Effector memory CD4-positive, alpha-beta T cell (primary cell): ENCODE results near the gene TMEM209.

ENCODE experiments used
- DNase-seq, 3 donors: peaks; one replicate each; pipeline ENCODE4 v3.0.0-alpha.2; 2020
- H3K27ac ChIP-seq: 2 replicates; pipeline ENCODE4 v1.7.0; 2013; ENCODE audit warnings: mild to moderate bottlenecking, low read length, moderate library complexity; ENCODE audit not compliant: insufficient read depth, poor library complexity, severe bottlenecking
- H3K27me3 ChIP-seq: replicated peaks from 2 replicates; pipeline ENCODE4 v1.7.0; 2013; ENCODE audit warnings: mild to moderate bottlenecking, low read length; ENCODE audit not compliant: insufficient read depth, control insufficient read depth, poor library complexity, severe bottlenecking
- H3K36me3 ChIP-seq: 2 replicates; pipeline ENCODE4 v1.7.0; 2013; ENCODE audit warnings: mild to moderate bottlenecking, low read length, moderate library complexity; ENCODE audit not compliant: control insufficient read depth, insufficient read depth
- H3K4me1 ChIP-seq: 2 replicates; pipeline ENCODE4 v1.7.0; 2013; ENCODE audit warnings: low read length, mild to moderate bottlenecking; ENCODE audit not compliant: control insufficient read depth, insufficient read depth, poor library complexity, severe bottlenecking
- H3K4me3 ChIP-seq: 2 replicates; pipeline ENCODE4 v1.7.0; 2013; ENCODE audit warnings: low read length, low read depth, mild to moderate bottlenecking; ENCODE audit not compliant: insufficient read depth, poor library complexity, severe bottlenecking
- H3K9me3 ChIP-seq: 2 replicates; pipeline ENCODE4 v1.7.0; 2013; ENCODE audit warnings: mild to moderate bottlenecking, low read length, moderate library complexity; ENCODE audit not compliant: control insufficient read depth

The TMEM209 gene

GRCh38 chr7:130179631-130180030 lies 25.6 kb downstream of the TMEM209 start:
- Histone ChIP-seq H3K27ac (no peak overlapping the region), H3K36me3 (peaks cover 49% of the 10 kb centered on the region)

GRCh38 chr7:130178251-130178650 lies 27.0 kb downstream of the TMEM209 start:
- H3K4me1 ChIP-seq: no peaks in the 10 kb centered on the region
- H3K36me3 ChIP-seq: peaks cover 48% of the 10 kb centered on the region
- H3K27ac ChIP-seq: no peak overlapping the region
- no peak overlapping the region for H3K4me3 ChIP-seq
- DNase-seq: no peak
- no peaks in the 10 kb centered on the region for H3K9me3 ChIP-seq
- no peaks in the 10 kb centered on the region for H3K27me3 ChIP-seq

More at GRCh38 chr7:130179631-130180030, 25.6 kb downstream of the TMEM209 start:
- Histone ChIP-seq H3K9me3 (no peaks in the 10 kb centered on the region), H3K27me3 (no peaks in the 10 kb centered on the region), H3K4me1 (no peaks in the 10 kb centered on the region), H3K4me3 (no peak overlapping the region)
- no peak for DNase-seq

GRCh38 chr7:130174237-130174959 lies 30.8 kb downstream of the TMEM209 start:
- Histone ChIP-seq H3K36me3 (peaks cover 38% of the 10 kb centered on the region), H3K9me3 (no peaks in the 10 kb centered on the region), H3K4me1 (no peaks in the 10 kb centered on the region), H3K27me3 (no peaks in the 10 kb centered on the region), H3K27ac (no peak overlapping the region), H3K4me3 (no peak overlapping the region)
- no peak for DNase-seq

- no peaks in the 10 kb centered on the region for H3K27me3 ChIP-seq
- no peak for DNase-seq
- H3K9me3 ChIP-seq: no peaks in the 10 kb centered on the region
- no peak overlapping the region for H3K27ac ChIP-seq
- H3K36me3 ChIP-seq: peaks cover 38% of the 10 kb centered on the region
- no peak overlapping the region for H3K4me3 ChIP-seq
- no peaks in the 10 kb centered on the region for H3K4me1 ChIP-seq
These were observed 43.0 kb downstream of the TMEM209 start for GRCh38 chr7:130162196-130162595.

DNA sequence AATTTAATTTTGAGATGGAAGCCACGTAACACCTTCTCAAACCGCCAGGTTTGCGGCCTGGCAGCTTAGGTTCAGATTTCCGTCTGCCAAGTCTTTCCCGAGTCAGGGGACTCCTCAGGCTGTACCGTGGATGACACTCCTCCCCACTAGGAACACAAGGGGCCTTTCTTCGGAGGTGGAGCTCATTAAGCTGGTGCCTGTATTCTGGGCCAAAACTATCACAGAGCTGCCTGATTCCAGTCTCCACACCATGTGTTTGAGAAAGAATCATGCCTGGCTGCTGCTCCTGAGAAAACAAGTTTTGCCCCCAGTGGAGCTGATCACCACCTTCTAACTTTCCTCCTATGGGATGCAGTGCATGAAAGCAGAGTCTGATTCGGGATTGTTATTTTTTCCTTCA lies 44.8 kb downstream of the TMEM209 start:
- Histone ChIP-seq H3K4me1 (no peaks in the 10 kb centered on the region), H3K4me3 (no peak overlapping the region), H3K9me3 (no peaks in the 10 kb centered on the region), H3K27me3 (no peaks in the 10 kb centered on the region), H3K27ac (no peak overlapping the region), H3K36me3 (peaks cover 35% of the 10 kb centered on the region)
- no peak for DNase-seq

- Histone ChIP-seq H3K4me3 (no peak overlapping the region), H3K27ac (no peak overlapping the region), H3K36me3 (peaks cover 31% of the 10 kb centered on the region), H3K9me3 (no peaks in the 10 kb centered on the region), H3K4me1 (no peaks in the 10 kb centered on the region), H3K27me3 (no peaks in the 10 kb centered on the region)
- DNase-seq: no peak
These were observed 45.2 kb downstream of the TMEM209 start for GRCh38 chr7:130160023-130160422.

GRCh38 chr7:130157700-130158099 lies 47.5 kb downstream of the TMEM209 start:
- DNase-seq: no peak
- Histone ChIP-seq H3K9me3 (no peaks in the 10 kb centered on the region), H3K36me3 (peaks cover 21% of the 10 kb centered on the region), H3K27me3 (no peaks in the 10 kb centered on the region), H3K4me3 (no peak overlapping the region), H3K27ac (no peak overlapping the region), H3K4me1 (no peaks in the 10 kb centered on the region)

DNA sequence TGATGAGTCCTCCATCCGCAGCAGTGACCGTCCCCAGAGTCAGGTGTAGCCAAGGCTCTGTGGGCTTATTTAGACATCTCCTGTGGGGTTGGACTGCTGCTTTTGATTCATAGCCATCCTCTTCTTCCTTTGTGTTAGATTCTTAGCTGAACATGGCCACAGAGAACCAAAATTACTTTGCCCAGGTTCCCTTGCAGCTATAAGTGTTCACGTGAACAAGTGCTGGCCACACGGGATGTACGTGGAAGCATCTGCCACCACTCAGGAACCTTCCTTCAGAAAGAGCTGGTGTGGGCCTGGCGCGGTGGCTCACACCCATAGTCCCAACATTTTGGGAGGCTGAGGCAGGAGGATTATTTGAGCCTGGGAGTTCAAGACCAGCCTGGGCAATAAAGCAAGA lies 49.1 kb downstream of the TMEM209 start:
- no peak overlapping the region for H3K27ac ChIP-seq
- no peaks in the 10 kb centered on the region for H3K27me3 ChIP-seq
- H3K4me1 ChIP-seq: no peaks in the 10 kb centered on the region
- DNase-seq: no peak
- H3K9me3 ChIP-seq: no peaks in the 10 kb centered on the region
- no peak overlapping the region for H3K4me3 ChIP-seq
- peaks cover 10% of the 10 kb centered on the region for H3K36me3 ChIP-seq

DNA sequence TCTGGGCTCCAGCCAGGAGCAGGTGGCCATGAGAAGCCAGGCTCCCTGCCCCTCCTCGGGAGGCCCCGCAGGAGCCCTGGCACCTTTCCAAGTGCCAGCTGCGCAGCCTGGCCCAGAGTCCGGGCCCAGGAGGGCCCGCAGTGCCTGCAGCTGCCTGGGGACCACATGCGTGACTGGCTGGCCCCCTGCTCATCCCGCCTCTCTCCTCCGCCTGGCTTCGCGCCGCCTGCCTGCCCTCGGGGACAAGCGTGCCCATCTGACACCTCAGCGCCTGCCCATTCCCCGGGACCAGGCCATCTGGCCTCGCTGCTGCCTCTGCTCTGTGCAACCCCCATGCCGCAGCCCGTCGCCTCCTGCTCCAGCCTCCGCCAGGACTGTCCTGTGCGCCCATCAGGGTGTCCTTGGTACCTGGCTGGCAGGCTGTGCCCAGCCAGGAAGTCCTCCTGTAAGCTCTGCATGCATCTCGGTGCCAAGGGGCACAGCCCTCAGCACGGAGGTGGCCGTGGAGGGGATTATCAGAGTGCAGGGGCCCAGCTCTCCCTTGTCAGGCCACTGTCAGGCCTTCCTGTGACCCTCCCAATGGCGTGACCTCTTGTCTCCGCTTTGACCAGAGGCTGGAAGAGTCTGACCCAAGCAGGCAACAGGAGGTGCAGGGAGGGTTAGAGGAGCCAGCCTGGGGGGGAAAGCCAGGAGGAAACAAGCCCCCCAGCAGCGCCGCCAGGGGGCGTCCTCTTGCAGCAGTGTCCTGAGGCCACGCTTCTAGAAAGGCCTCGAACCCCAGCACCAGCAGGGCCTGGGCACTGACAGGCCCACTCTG lies 50.5 kb downstream of the TMEM209 start:
- Histone ChIP-seq H3K36me3 (no peaks in the 10 kb centered on the region), H3K27ac (no peak overlapping the region), H3K27me3 (no peaks in the 10 kb centered on the region), H3K4me3 (no peak overlapping the region), H3K9me3 (no peaks in the 10 kb centered on the region), H3K4me1 (no peaks in the 10 kb centered on the region)
- no peak for DNase-seq

- no peaks in the 10 kb centered on the region for H3K9me3 ChIP-seq
- no peaks in the 10 kb centered on the region for H3K27me3 ChIP-seq
- no peak for DNase-seq
- H3K27ac ChIP-seq: no peak overlapping the region
- no peaks in the 10 kb centered on the region for H3K36me3 ChIP-seq
- no peaks in the 10 kb centered on the region for H3K4me1 ChIP-seq
- no peak overlapping the region for H3K4me3 ChIP-seq
These were observed 51.1 kb downstream of the TMEM209 start for GRCh38 chr7:130154131-130154500.
